ELR (cell line): ENCODE data around the gene BORCS5.
"Not testable (repeated sequence)": the region's sequence is repeated elsewhere in the genome, so short reads cannot be mapped to it uniquely, and the experiment has no call there.

ENCODE experiments used
- DNase-seq: peaks from one replicate; pipeline ENCODE4 v3.0.0-alpha.2; 2015; ENCODE audit warnings: low read depth

The BORCS5 gene

DNA sequence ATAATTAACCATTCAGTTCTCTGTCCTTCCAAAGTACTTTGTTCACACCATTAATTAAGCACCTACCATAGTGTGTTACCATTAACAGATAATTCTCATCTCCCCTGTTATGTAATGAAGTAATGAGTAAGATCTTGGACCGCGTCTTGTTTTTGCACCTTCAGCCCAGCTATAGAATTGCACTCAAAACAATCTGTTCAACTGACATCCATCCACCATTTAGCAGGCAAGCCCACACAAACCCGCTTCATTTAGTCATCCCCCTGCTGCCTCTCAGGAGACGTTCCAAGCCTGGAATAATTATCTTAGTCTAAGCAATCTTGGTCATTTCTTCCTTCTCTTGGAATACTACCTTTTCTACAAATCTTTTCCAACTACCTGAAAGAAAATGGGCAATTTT, 131.4 kb downstream of the BORCS5 start:
- no peak for DNase-seq

DNA sequence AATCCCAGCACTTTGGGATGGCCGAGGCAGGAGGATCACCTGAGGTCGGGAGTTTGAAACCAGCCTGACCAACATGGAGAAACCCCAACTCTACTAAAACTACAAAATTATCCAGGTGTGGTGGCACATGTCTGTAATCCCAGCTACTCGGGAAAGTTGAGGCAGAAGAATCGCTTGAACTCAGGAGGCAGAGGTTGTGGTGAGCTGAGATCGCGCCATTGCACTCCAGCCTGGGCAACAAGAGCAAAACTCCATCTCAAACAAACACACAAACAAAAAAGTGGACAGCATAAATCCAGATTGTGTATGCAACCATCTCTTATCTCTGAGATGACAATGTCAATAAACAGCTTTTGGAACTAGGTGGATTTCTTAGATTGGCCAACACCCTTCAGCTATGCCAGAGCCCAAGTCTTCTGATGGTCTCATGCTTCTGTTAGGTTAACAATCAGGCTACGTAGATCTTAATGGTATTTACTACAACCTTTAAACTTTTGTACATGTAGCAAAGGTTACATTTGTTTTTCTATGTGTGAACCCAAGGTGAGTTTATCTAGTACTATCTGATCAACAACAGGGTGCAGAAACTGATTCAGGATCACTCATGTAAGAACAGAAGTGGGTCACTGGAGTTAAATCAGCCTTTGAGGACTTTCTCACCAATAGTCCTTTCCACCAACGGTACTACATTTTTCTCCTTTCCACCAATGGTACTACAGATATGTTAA, 132.1 kb downstream of the BORCS5 start:
- no peak for DNase-seq

DNA sequence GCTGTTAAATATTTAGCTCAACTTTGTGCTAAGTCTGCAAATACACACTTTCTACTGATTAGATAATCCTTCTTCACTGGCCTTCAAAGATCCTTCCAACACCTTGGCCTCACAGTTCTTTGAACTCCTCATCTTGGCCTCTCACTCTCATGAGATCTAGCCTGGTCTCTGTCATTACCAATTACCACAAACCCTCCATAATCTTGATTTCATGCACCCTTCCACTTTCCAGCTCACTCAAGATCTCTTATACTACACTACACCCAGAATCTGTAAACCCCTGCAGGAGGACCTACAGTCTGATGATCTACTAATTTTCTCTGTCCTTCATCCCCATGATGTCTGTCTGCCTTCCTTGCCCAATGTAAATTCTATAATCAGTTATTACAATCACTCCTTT, 134.7 kb downstream of the BORCS5 start:
- DNase-seq = no peak

DNA sequence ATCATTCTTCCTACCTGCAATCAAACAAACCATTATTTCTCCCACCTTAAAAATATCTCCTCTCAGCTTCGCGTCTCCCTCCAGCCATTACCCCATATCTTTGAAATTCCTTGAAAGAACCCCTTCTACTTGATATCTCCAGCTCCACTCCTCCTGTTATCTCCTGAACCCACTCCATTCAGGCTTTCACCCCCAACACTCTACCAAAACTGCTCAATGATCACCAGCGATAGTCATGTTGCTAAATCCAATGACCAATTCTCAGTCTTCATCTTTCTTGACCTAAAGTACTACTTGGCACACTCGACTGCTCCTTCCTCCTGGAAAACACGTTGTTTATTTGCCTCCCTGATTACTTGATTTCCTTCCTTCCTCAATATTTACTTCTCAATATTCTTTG, 135.7 kb downstream of the BORCS5 start:
- no peak for DNase-seq

DNA sequence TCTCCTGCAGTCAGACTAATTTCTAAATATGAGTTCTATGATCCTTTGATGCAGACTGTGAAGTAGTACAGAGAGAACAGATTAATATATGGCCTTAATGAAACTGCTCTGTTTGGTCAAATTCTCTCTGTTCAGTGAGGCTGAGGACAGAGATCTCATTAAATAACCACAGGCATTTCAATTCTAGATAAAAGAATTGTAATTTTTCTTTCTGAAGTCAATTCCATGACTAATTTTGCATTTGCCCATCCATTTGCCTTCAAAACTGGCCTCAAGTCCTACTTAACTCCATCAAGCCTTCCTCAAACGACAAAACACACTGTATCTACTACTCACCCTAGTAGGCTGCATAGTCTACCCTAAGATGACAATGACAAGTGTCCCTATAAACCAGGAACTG, 138.7 kb downstream of the BORCS5 start:
- DNase-seq = no peak

DNA sequence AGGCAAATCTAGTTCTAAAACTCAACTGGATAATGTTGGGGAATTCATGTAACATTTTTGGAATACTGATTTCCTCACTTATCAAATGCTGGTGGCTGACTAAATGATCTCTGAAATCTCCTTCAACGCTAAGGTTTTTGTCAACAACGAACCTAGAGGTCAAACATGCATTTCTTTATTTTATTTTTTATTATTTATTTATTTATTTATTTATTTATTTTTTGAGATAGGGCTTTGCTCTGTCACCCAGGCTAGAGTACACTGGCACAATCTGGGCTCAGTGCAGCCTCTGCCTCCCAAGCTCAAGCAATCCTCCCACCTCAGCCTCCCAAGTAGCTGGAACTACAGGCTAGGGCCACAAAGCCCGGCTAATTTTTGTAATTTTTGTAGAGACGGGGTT, 141.3 kb downstream of the BORCS5 start:
- DNase-seq = no peak

DNA sequence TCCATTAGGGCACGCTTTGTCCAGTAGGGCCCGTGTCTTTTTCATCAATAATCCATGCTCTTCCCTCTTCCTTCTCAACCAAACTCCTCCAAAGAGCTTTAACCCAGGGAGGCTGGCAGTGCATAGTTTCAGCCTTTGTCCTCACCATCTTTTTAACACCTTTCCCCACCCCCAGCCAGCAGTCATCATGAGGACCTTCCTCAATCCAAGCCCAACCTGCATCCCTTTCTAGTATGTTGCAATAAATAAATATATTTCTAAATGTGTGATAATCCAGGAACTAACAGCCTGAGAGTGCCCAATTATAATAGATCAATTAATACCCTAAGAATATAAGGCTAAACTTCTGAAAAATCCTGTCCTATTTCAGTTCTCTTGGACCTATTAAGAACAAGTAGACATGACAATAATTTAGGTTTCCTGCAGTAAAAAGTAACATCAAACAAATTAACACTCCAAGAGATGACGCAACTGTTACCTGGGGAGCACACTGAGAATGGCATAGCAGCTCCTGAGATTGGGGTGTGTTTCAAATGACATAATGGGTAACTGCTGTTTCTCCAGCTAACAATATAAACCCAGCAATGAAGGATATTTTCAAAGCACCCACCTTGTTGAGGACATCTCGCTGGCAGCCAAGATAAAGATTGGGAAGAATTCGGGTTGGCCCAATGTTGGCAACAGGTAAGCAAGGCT, 143.2 kb downstream of the BORCS5 start:
- DNase-seq = no peak

DNA sequence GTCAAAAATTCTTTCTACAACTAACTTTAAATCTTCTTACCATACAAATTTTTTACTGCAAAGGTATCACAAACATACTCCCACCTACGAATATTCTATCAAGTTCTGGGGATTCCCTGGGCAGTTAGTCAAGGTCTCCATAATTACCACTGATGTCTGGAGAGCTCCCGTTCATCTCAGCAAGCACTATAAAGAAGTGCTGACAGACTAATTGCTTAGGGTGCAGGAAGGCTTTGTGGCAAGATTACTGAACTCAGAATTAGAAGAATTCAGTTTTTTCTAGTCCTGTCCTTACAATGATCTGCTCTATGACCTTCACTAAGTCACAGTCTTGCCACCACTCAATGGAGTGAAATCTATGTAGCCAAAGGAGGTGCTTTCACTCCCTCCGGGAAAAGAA, 144.2 kb downstream of the BORCS5 start:
- no peak for DNase-seq

DNA sequence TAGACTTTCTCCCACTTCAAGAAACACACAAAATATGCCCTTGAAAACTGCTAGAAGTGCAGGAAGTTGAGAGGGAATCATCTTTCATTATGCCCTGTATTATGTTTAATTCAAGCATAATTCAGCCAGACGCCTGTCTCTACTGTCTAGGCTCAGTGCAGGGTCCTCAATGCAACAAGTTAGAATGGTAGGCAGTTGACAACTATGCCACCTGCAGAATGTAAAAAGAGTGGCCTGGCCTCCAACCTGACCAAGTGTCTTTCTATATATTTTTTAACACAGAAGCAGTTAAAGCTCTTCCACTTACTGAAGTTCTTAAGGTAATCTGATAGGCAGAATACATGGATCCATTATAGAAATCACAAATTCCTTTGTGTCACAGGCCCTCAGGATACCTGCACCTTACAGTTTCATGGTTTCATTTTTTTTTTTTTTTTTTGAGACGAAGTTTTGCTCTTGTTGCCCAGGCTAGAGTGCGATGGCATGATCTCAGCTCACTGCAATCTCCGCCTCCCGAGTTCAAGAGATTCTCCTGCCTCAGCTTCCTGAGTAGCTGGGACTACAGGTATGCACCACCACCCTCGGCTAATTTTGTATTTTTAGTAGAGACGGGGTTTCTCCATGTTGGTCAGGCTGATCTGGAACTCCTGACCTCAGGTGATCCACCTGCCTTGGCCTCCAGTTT, 145.4 kb downstream of the BORCS5 start:
- not testable (repeated sequence) for DNase-seq

DNA sequence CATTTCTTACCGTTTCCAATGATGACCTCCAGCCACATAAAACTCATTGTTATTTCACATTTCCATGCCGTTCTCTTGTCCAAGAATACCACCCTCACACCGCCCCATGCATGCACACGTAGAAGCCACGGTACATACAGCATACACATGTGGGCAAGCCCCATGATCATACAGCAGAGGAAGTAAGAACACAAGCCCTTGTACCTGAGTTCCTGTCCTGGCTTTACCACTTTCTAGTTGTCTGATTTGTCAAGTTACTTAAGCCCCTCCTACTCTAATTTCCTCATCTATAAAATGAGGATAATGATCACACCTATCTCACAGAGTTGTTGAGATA, 145.9 kb downstream of the BORCS5 start:
- no peak for DNase-seq

DNA sequence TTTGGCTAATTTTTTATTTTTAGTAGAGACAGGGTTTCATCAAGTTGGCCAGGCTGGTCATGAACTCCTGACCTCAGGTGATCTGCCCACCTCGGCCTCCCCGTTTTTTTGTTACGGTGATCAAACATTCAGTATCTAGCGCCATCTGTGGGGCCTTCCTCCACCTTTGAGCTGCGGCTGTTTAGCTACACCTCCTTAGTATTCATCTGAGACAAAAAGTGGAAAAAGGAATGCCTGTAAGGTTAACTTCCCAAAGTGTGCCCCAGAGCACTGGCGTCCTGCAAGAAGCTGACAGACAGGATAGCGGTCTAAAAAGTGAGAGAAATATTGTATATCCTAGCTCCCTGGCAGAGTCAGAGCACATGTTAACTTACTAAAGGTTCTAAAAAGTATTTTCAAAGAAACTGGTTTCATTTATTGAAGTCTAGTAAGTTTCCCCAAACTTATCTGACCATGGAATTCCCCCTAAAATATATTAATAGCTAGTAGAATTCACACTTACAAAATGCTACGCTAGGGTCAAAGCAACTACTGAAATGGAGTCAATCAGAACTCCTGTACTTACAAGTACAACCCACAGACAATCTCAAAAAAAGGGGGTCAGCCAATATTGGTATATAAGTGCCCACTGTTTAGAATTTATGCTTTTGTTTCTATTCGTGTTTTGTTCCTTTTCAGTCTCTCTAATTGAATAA, 146.7 kb downstream of the BORCS5 start:
- DNase-seq = no peak

DNA sequence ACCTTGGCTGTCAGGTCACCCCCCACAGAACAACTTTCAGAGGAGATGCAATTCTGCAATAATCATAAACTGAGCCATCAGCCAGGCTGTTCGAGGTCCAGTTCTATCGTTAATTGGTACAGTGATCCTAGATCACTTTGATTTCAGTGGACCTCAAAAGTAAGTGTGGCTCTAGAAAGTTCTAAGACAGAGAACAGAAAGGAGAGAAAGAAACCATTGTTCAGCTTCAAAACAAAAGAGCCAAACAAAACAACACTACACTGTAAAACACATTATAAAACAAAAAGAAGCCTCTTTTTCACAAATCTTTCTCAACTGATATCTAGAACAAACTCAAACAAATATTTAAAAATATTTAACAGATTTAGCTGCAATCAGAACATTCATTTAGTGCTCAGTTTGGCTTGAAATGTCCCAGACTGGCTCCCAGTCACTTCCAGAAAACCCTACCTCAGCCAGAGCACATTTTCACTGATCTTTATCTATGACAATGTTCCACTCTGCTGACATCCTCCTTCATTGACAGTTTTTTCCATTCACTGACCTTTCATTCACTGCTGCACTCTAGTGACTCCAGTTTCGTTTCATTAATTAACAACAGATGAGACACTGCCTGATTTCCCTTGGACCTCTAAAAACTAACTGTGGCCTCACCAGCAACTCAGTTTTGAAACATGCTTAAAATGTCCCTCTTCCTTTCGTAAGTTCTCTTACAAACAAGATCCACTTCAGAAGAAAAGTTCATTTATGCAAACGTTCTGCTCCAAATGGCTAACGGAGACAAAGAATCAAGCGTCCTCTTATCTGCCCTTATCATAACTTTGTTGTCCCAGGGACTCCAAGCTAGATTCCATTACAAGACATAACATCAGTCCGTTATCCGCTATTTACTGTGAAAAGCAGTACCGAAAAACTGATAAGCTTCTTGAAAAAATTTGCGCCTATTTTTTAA, 148.9 kb downstream of the BORCS5 start:
- peak; percentile 54 for DNase-seq

DNA sequence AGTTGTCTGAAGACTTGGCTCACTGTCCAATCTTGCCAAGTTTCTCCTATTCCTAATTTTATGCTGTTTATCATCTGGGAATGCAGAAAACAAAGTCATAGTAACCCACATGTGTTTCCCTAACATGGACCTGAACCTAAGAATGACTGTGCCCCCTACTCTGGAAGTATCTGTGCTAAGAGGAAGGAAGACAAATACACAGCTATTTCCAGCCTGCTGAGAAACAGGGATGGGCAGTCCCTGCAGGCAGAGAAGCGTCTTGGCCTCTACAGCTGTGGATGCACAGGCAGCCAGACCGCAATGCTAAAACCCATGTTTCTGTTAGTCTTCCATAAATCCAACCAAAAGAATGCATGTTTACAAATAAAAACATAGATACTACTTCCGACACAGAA, 149.6 kb downstream of the BORCS5 start:
- peak; percentile 55 for DNase-seq

DNA sequence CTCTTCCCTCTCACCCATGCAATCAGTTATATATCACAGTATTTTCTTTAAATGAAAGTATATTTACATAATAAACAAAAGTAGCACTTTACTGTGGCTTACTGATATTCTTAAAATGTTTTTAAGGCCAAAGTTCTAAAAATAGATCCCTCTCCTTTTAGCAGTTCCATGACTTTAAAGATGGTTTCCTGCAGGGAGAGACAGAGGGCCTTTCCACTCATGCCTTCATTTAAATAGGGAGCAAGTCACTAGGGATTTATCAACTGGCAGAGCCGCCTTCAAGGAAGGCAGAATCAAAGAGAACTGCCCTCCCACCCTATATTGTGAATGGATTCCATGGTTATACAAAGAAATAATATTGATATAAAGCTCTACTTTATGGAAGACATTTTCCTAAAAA, 150.2 kb downstream of the BORCS5 start:
- DNase-seq = no peak

DNA sequence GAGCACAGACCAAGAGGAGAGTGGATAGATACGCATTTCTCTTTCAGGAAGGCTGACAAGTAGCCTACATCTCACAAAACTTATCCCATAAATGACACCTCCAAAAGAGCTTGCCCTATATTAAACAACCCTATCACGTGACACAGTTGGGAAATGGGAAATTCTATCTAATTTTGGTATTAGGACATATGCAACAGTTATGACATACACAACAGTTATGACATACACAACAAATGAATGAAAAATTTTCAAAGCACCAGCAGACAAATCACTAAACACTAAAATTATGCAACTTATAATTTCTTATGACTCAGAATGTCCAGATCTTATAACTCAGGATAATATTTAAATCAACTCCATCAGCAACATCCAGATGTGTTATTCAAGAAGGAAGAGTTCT, 151.7 kb downstream of the BORCS5 start:
- DNase-seq = peak; percentile 40

DNA sequence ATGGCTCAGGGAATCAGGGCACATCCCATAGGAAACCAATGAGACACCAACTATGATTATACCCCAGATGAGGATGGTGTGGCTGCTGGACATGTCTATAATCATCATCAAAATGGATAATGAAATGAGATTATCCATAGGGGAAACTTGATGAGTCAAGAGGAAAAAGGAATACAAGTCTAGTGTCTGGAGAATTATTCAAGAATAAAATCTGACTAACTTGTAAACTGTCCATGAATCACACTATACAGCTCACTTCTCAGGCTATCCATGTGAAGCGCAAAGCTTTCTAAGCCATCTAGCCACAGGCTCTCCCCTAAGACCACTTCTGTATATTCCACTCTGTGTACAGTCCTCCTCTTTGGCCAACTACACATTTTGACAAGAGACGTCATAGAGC, 153.3 kb downstream of the BORCS5 start:
- DNase-seq = peak; percentile 94

DNA sequence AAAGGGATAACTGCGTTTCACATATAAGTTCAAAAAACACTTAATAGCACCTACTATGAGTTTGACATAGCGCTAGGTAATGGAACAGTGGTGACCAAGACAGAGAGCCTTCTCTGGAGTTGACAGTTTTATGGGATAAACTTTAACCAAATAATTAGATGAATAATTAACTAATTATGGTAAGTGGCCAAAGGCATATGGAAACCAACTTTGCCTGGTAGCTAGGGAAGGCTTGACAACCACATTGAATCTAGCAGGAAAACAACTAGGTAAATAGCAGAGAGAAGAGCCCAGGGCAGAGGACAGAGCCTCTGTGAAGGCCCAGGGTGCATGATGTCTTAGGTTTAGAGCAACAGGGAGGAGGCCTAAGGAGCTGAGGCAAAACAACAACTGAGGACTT, 153.7 kb downstream of the BORCS5 start:
- no peak for DNase-seq

DNA sequence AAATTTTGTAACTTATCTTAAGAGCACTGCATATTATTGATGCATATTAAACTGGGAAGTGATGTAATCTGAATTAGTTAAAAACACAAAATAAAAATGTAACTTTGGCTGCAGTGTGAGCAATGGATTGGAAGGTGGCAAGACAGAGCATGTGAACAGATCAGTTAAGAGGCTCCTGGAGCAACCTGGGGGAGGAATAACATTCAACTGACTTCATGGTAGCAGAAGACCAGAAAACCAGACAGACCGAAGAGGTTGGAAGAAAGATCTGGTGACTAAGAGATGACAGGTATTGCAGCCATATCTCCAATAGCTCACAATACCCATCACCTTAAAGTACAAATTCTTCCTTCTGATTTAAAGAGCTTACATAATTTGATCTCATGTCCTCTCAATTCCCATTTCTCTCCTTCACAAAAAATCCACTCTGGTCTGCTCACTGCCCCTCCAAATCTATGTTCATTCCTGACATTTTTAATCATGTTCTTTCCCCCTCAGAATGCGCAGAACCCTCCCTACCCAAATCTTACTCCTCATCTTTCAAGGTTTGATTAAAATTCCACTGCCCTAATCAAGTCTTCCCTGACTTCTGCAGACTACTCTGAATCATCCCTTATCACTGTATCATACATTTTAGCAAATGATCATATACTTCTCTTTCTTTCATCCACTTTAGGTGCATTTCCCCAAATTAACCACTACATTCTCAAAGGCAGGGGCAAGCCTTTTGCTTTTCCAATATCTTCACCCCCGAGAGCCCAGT, 154.3 kb downstream of the BORCS5 start:
- peak; percentile 32 for DNase-seq

DNA sequence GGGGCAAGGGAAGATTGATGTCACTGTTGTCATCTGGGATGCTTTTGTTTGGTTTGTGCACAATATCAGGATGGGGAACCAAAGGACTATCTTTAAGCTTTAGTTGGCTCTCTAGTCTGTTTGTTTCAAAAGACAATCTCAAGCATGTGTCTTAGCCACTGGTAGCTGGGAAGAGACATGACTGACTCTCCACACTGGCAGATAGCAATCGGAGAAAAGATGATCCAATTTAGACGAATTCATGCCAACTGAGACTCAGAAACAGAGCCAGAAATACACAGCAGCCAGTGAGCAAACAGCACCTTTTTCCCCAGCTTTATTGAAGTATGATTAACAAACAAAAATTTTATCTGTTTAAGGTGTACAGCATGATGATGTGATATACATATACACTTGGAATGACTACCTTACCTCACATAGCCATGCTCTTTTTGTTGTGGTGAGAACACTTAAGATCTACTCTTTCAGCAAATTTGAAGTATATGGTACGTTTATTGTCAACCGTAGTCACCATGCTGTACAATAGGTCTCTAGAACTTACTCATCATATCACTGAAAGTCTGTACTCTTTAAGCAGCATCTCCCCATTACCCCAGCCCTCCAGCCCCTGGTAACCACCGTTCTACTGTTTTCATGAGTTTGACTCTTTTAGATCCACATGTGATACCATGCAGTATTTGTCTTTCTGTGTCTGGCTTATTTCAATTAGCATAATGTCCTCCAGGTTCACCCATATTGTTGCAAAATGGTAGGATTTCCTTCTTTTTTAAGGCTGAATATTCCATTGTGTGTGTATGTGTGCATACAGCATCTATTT, 155.2 kb downstream of the BORCS5 start:
- DNase-seq = no peak

DNA sequence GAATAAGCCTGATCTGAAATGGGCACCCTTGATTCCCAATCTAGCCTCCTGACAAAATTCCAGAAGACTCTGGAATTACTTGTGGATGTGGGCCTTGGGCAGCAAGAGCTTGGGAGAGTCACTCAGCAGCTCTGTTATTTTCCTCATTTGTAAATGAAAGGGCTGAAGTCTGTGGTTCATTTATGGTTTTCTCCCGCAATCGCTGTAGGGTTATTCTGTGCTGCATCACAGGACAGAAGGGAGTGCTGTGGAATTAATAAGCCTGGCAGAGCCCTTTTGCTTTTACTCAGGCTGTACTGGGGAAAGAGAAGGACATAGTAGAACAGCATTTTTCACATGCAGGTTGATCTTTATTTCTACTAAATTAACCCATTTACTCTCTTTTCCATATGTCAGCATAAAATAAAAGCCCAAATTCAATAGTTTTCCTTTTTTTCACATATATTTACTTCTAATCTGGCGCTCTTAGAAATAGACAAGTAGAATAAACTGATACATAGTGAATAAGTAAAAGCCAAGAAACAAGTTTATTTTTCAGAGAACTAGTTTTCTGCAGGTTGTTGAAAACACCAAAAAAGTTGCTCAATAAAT, 156.6 kb downstream of the BORCS5 start:
- DNase-seq = no peak
